Vagina (tissue), 2 donors: ENCODE measurements around the gene PIAS1.

Experiments
- POLR2A ChIP-seq, 2 donors: fragments of 450-650 bp; IDR thresholded peaks; one replicate each; pipeline ENCODE4 v1.6.1; 2017; ENCODE audit warnings: antibody characterized with exemption in 2 of 2, mild to moderate bottlenecking in 2 of 2, moderate library complexity in 2 of 2
- TF ChIP-seq, protein P1 (sequence below), 3 experiments: fragments of 450-650 bp in 2 of 3; fragments of 200-600 bp in 1 of 3; sonication (generic) in 1 of 3; IDR thresholded peaks; one replicate each; pipeline ENCODE4 v1.5.1; 2017 to 2019; ENCODE audit warnings: antibody characterized with exemption in 3 of 3, mild to moderate bottlenecking in 2 of 3, moderate library complexity in 2 of 3

GRCh38 chr15:68208636-68209240, 154.6 kb downstream of the PIAS1 start:
- TF ChIP-seq, protein P1, sequence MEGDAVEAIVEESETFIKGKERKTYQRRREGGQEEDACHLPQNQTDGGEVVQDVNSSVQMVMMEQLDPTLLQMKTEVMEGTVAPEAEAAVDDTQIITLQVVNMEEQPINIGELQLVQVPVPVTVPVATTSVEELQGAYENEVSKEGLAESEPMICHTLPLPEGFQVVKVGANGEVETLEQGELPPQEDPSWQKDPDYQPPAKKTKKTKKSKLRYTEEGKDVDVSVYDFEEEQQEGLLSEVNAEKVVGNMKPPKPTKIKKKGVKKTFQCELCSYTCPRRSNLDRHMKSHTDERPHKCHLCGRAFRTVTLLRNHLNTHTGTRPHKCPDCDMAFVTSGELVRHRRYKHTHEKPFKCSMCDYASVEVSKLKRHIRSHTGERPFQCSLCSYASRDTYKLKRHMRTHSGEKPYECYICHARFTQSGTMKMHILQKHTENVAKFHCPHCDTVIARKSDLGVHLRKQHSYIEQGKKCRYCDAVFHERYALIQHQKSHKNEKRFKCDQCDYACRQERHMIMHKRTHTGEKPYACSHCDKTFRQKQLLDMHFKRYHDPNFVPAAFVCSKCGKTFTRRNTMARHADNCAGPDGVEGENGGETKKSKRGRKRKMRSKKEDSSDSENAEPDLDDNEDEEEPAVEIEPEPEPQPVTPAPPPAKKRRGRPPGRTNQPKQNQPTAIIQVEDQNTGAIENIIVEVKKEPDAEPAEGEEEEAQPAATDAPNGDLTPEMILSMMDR (IDR thresholded peaks at IDR 0.05) = no peak
- no peak for TF ChIP-seq POLR2A (IDR thresholded peaks at IDR 0.05)
